GM19025 (cell line): ENCODE results near the gene GPA33.
"Not testable (repeated sequence)": the region's sequence is repeated elsewhere in the genome, so short reads cannot be mapped to it uniquely, and the experiment has no call there.

Source experiments
- ATAC-seq: cut with Tn5 transposase; IDR thresholded peaks from one replicate; pipeline ENCODE4 v1.9.1; 2021; ENCODE audit warnings: mild to moderate bottlenecking, low read depth, moderate library complexity; ENCODE audit not compliant: unreplicated experiment

The GPA33 gene

GRCh38 chr1:167059809-167060107, 30.4 kb downstream of the GPA33 start:
- no peak for ATAC-seq

- no peak for ATAC-seq
Observed at GRCh38 chr1:167059045-167059808, 30.9 kb downstream of the GPA33 start.

GRCh38 chr1:167057241-167057688, 32.9 kb downstream of the GPA33 start:
- ATAC-seq = no peak

GRCh38 chr1:167056529-167057231, 33.5 kb downstream of the GPA33 start:
- ATAC-seq = no peak

GRCh38 chr1:167054946-167055630, 35.1 kb downstream of the GPA33 start:
- ATAC-seq = no peak

- no peak for ATAC-seq
Observed at GRCh38 chr1:167054531-167054930, 35.6 kb downstream of the GPA33 start.

- ATAC-seq = no peak
Observed at GRCh38 chr1:167052389-167052788, 37.8 kb downstream of the GPA33 start.

- ATAC-seq = no peak
Observed at GRCh38 chr1:167051907-167052306, 38.3 kb downstream of the GPA33 start.

- ATAC-seq = peak; percentile 87
Observed at GRCh38 chr1:167043752-167044488, 46.3 kb downstream of the GPA33 start.

GRCh38 chr1:167033646-167034045, 56.5 kb downstream of the GPA33 start:
- ATAC-seq = no peak

GRCh38 chr1:167029553-167029952, 60.6 kb downstream of the GPA33 start:
- not testable (repeated sequence) for ATAC-seq

GRCh38 chr1:167022384-167022783, 67.8 kb downstream of the GPA33 start:
- ATAC-seq = no peak

GRCh38 chr1:167016100-167016750, 74.0 kb downstream of the GPA33 start:
- ATAC-seq = no peak

- no peak for ATAC-seq
Observed at GRCh38 chr1:167013108-167013929, 76.9 kb downstream of the GPA33 start.

- ATAC-seq = no peak
Observed at GRCh38 chr1:167012570-167012969, 77.6 kb downstream of the GPA33 start.

GRCh38 chr1:167011560-167012191, 78.5 kb downstream of the GPA33 start:
- ATAC-seq = no peak

GRCh38 chr1:167003711-167004110, 86.5 kb downstream of the GPA33 start:
- no peak for ATAC-seq
